GM21423 (cell line): Measurements from ENCODE around the gene PDCL2.

ENCODE experiments used
- ATAC-seq: cut with Tn5 transposase; IDR thresholded peaks from one replicate; pipeline ENCODE4 v1.9.1; 2021; ENCODE audit warnings: mild to moderate bottlenecking, moderate library complexity; ENCODE audit not compliant: unreplicated experiment

Gene PDCL2

GRCh38 chr4:55540271-55540670, 51.8 kb downstream of the PDCL2 start:
- no peak for ATAC-seq

GRCh38 chr4:55539658-55540057, 52.4 kb downstream of the PDCL2 start:
- no peak for ATAC-seq

- ATAC-seq: no peak
Observed at GRCh38 chr4:55538531-55538930, 53.5 kb downstream of the PDCL2 start.

- no peak for ATAC-seq
Observed at GRCh38 chr4:55534306-55534705, 57.7 kb downstream of the PDCL2 start.

GRCh38 chr4:55530691-55531090, 61.4 kb downstream of the PDCL2 start:
- no peak for ATAC-seq

- no peak for ATAC-seq
Observed at GRCh38 chr4:55530167-55530566, 61.9 kb downstream of the PDCL2 start.

GRCh38 chr4:55528491-55528890, 63.6 kb downstream of the PDCL2 start:
- ATAC-seq: no peak

GRCh38 chr4:55524844-55525571, 67.0 kb downstream of the PDCL2 start:
- no peak for ATAC-seq

GRCh38 chr4:55518442-55518841, 73.6 kb downstream of the PDCL2 start:
- ATAC-seq: no peak

GRCh38 chr4:55517526-55518229, 74.4 kb downstream of the PDCL2 start:
- peak; percentile 67 for ATAC-seq

GRCh38 chr4:55512922-55513571, 79.0 kb downstream of the PDCL2 start:
- no peak for ATAC-seq

- no peak for ATAC-seq
Observed at GRCh38 chr4:55512077-55512476, 80.0 kb downstream of the PDCL2 start.

GRCh38 chr4:55510685-55511084, 81.4 kb downstream of the PDCL2 start:
- ATAC-seq: no peak

- ATAC-seq: no peak
Observed at GRCh38 chr4:55509266-55509665, 82.8 kb downstream of the PDCL2 start.

- no peak for ATAC-seq
Observed at GRCh38 chr4:55507612-55508011, 84.4 kb downstream of the PDCL2 start.
